Lung (tissue), 12 donors: Measurements from ENCODE around the gene CPLANE1. TPM values are rescaled to one million over a fixed set of nuclear protein-coding genes. Genes with fewer than 3 reads are reported as not detected.

ENCODE experiments used
- ATAC-seq: fragments of 200-7000 bp; cut with Tn5 transposase; one replicate; pipeline ENCODE4 v1.9.1; 2020; ENCODE audit warnings: moderate number of reproducible peaks; ENCODE audit not compliant: insufficient read depth, low FRiP score
- DNase-seq, 3 donors: peaks; one replicate each; pipeline ENCODE4 v3.0.0-alpha.2; 2013 to 2017
- H3K27ac ChIP-seq, 2 donors: one replicate each; pipeline ENCODE4 v1.5.1; 2013; ENCODE audit warnings: mild to moderate bottlenecking in 2 of 2, moderate library complexity in 2 of 2, control low read depth in 1 of 2, inconsistent platforms in 1 of 2, low read depth in 1 of 2, low read length in 1 of 2
- H3K27me3 ChIP-seq, 3 donors: one replicate each; pipeline ENCODE4 v1.5.1; 2013; ENCODE audit warnings: low read length in 2 of 3; ENCODE audit not compliant: control insufficient read depth in 3 of 3, insufficient read depth in 3 of 3
- H3K36me3 ChIP-seq, 4 donors: one replicate each; pipeline ENCODE4 v1.5.1; 2013; ENCODE audit warnings: low read length in 4 of 4, mild to moderate bottlenecking in 1 of 4, moderate library complexity in 1 of 4; ENCODE audit not compliant: control insufficient read depth in 4 of 4, insufficient read depth in 4 of 4
- H3K4me1 ChIP-seq, 5 donors: one replicate each; pipeline ENCODE4 v1.5.1; 2013; ENCODE audit warnings: low read length in 5 of 5, mild to moderate bottlenecking in 2 of 5, moderate library complexity in 1 of 5; ENCODE audit not compliant: control insufficient read depth in 5 of 5, insufficient read depth in 5 of 5
- H3K4me3 ChIP-seq: one replicate; pipeline ENCODE4 v1.5.1; 2013; ENCODE audit warnings: mild to moderate bottlenecking, control low read depth, moderate library complexity
- H3K9ac ChIP-seq, 2 donors: one replicate each; pipeline ENCODE4 v1.5.1; 2013; ENCODE audit warnings: low read length in 2 of 2, control low read depth in 1 of 2; ENCODE audit not compliant: insufficient read depth in 1 of 2
- H3K9me3 ChIP-seq, 4 donors: one replicate each; pipeline ENCODE4 v1.5.1; 2013; ENCODE audit warnings: low read length in 3 of 4, mild to moderate bottlenecking in 1 of 4, moderate library complexity in 1 of 4; ENCODE audit not compliant: control insufficient read depth in 4 of 4, insufficient read depth in 3 of 4
- CTCF ChIP-seq: IDR thresholded peaks from 2 replicates; pipeline ENCODE4 v1.5.1; 2012; ENCODE audit warnings: mild to moderate bottlenecking; ENCODE audit errors: control extremely low read depth, extremely low read depth
- WGBS, 2 donors: extraction: QIAGEN DNeasy Blood & Tissue Kit; methylation state at CpG; one replicate each; pipeline ENCODE4 v1.1.7; 2013; 5-methylcytosine and 5-hydroxymethylcytosine counted together
- polyA plus RNA-seq, 2 donors: library from polyadenylated mRNA; stranded (reverse); fragments of 200-250 nt; gene quantifications; one replicate each; pipeline ENCODE4 v1.2.1, GENCODE V29; 2013
- total RNA-seq, 2 donors: library from RNA; depleted of rRNA in 1 of 2; stranded (reverse); fragments of >200 nt in 1 of 2; gene quantifications; one replicate each; pipeline ENCODE4 v1.2.1, GENCODE V29; 2014 to 2021
- donor health status: control.
- donor health status: control.
- donor health status: Bipolar disorder and iron deficiency.
- donor health status: healthy.
- donor health status: DM: yes; HTN: yes; CAD: no.

The CPLANE1 gene
- total and polyA plus RNA-seq, 4 donors: 2.5 to 66.4 (median 12.5) TPM

- no peak for TF ChIP-seq CTCF
- no peak for DNase-seq
- H3K9me3 ChIP-seq: no peaks in the 10 kb centered on the region
- peaks cover 0 to 6% (median 3%) of the 10 kb centered on the region in 4 donors for H3K36me3 ChIP-seq
- no peak overlapping the region for H3K27ac ChIP-seq
- H3K4me3 ChIP-seq: no peak overlapping the region
- WGBS, 2 donors: 37 to 64% methylated on average over 1 of the region's 1 CpG
- no peak for ATAC-seq
- peak overlapping the region in 1 of 2 donors; percentile 19 for H3K9ac ChIP-seq
- H3K4me1 ChIP-seq: peaks cover 0 to 11% (median 2%) of the 10 kb centered on the region in 5 donors
- no peaks in the 10 kb centered on the region for H3K27me3 ChIP-seq
Observed at GRCh38 chr5:37247036-37247435, 2.1 kb downstream of the CPLANE1 start.

GRCh38 chr5:37234288-37234687 is 14.9 kb downstream of the CPLANE1 start:
- TF ChIP-seq CTCF: no peak
- DNase-seq (no peak), ATAC-seq (no peak)
- peaks cover 12 to 30% (median 19%) of the 10 kb centered on the region in 4 donors for H3K36me3 ChIP-seq
- no peaks in the 10 kb centered on the region for H3K9me3 ChIP-seq
- WGBS, 2 donors: 97 to 100% methylated on average over 2 of the region's 2 CpGs
- no peak overlapping the region for H3K9ac ChIP-seq
- H3K27ac ChIP-seq: no peak overlapping the region
- H3K4me3 ChIP-seq: no peak overlapping the region
- no peaks in the 10 kb centered on the region for H3K27me3 ChIP-seq
- no peaks in the 10 kb centered on the region for H3K4me1 ChIP-seq

- H3K36me3 ChIP-seq: peaks cover 6 to 34% (median 18%) of the 10 kb centered on the region in 4 donors
- ATAC-seq: no peak
Observed at GRCh38 chr5:37226377-37226776, 22.8 kb downstream of the CPLANE1 start.

More at GRCh38 chr5:37226377-37226776, 22.8 kb downstream of the CPLANE1 start:
- Histone ChIP-seq H3K4me1 (no peaks in the 10 kb centered on the region), H3K27ac (no peak overlapping the region), H3K4me3 (no peak overlapping the region), H3K9me3 (no peaks in the 10 kb centered on the region), H3K27me3 (no peaks in the 10 kb centered on the region), H3K9ac (no peak overlapping the region)
- DNase-seq: no peak
- TF ChIP-seq CTCF: no peak
